ENCODE data around the gene OR10G4.
"Not testable (repeated sequence)": the region's sequence is repeated elsewhere in the genome, so short reads cannot be mapped to it uniquely, and the experiment has no call there.

The OR10G4 gene

DNA sequence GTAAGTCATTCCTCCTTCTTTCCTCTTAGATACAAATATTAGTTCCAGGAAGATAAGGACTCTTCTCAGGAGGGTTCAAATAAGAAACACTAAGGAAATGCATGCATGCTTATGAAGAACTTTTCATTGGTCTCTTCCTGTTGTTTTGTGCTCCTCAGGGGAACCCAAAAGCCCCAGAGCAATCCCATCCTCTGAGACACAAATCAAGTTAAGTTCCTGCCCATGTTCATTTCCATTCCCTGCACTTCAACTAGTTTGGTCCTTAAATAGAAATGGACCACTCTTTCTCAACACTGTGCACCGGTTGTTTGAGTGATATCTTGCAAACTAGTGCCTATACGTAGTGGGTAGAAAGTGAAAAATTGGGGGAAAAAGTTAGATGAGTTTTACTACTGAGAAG, at the start of gene OR10G4:
Gene OR10G4, plus strand, starts transcription at position 301 of the 400 bp plus-strand sequence. CDS start 2,578 bp downstream, outside the sequence.
- Mint-ChIP-seq H3K27ac (ENCODE audit: low read depth) (no peak within 1 kb of the TSS), H3K4me3 (no peak within 1 kb of the TSS), H3K27me3 (no peaks in the 10 kb centered on the region), H3K9me3 (no peaks in the 10 kb centered on the region), H3K4me1 (no peaks in the 10 kb centered on the region), H3K36me3 (ENCODE audit: insufficient read depth) (no peaks in the 10 kb centered on the region)
- ATAC-seq (replicated peaks; ENCODE audit: extremely low read depth, poor library complexity, severe bottlenecking) (no peak), DNase-seq (ENCODE audit: low spot score in 2 of 2) (no peak)

- Mint-ChIP-seq H3K4me3 (no peak overlapping the region), H3K36me3 (ENCODE audit: insufficient read depth) (no peaks in the 10 kb centered on the region), H3K27me3 (no peaks in the 10 kb centered on the region), H3K9me3 (peaks cover 13% of the 10 kb centered on the region), H3K27ac (ENCODE audit: low read depth) (no peak overlapping the region), H3K4me1 (no peaks in the 10 kb centered on the region)
- DNase-seq (ENCODE audit: low spot score in 2 of 2) (no peak), ATAC-seq (replicated peaks; ENCODE audit: extremely low read depth, poor library complexity, severe bottlenecking) (no peak)
These were observed 39.0 kb upstream of the OR10G4 start for GRCh38 chr11:123973816-123974215.

DNA sequence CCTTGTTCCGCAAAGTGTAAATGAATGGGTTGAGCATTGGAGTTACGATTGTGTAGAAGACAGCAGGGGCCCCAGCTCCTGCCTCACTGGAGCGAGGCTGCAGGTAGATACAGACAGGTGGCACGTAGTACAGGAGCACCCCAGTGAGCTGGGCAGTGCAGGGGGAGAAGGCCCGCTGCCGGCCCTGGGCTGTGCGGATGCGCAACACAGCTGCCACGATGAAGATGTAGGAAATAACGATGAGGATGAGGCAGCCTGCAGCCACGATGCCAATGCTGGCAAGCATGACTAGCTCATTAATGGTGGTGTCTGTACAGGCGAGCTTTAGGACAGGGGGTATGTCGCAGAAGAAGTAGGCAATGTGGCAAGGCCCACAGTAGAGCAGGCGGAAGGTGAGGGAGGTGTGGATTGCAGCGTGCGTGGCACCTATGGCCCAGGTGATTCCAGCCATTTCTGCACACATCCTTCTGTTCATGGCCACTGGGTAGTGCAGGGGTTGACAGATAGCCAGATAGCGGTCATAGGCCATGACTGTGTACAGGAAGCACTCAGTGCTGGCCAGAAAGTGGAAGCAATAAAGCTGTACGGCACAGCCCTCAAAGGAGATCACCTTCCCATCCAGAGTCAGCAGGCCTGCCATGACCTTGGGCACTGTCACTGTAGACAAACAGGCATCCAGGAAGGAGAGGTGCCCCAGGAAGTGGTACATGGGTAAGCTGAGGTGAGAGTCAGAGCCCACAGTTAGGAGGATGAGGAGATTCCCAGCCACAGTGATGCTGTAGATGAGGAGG, 35.8 kb upstream of the OR10G4 start:
- DNase-seq (ENCODE audit: low spot score in 2 of 2) (no peak), ATAC-seq (replicated peaks; ENCODE audit: extremely low read depth, poor library complexity, severe bottlenecking) (no peak)
- H3K27ac Mint-ChIP-seq (ENCODE audit: low read depth): no peak overlapping the region
- no peaks in the 10 kb centered on the region for H3K4me1 Mint-ChIP-seq
- no peak overlapping the region for H3K4me3 Mint-ChIP-seq
- no peaks in the 10 kb centered on the region for H3K36me3 Mint-ChIP-seq (ENCODE audit: insufficient read depth)
- peaks cover 8% of the 10 kb centered on the region for H3K9me3 Mint-ChIP-seq
- no peaks in the 10 kb centered on the region for H3K27me3 Mint-ChIP-seq

DNA sequence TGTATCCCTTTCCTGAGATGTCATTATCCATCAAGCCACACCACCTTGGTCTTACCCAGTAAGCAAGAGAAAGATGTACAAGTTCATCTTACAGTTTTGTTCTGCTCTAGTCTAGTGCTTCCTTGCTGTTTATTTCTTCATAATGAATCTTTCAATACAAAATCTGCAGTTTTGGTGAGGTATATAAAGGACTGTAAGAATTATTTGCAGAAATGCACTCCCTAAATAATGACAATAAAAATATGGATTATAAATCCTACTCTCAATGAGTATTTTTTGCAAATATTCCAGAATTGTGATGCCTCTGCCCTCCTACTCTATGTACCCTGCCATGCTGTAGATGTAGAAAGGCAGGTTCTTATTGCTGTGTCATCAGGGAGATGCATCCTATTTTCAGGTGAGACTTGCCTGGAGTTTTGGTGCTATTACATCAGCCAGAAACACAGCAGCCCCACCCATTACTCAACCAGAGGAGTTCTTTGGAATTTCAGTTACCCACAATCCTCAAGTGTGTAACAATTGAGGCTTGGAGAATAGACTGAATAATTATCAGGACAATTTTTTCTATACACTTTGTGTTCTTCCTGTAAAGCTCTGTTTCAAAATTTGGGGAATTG, 35.0 kb upstream of the OR10G4 start, which contains the start of gene OR10S1:
Gene OR10S1, minus strand, starts transcription at position 51 of the 617 bp plus-strand sequence. CDS start 117 bp downstream, outside the sequence.
- H3K36me3 Mint-ChIP-seq (ENCODE audit: insufficient read depth): no peaks in the 10 kb centered on the region
- DNase-seq (ENCODE audit: low spot score in 2 of 2) (no peak), ATAC-seq (replicated peaks; ENCODE audit: extremely low read depth, poor library complexity, severe bottlenecking) (no peak)
- no peak within 1 kb of the TSS for H3K4me3 Mint-ChIP-seq
- no peak within 1 kb of the TSS for H3K27ac Mint-ChIP-seq (ENCODE audit: low read depth)
- peaks cover 10% of the 10 kb centered on the region for H3K9me3 Mint-ChIP-seq
- H3K27me3 Mint-ChIP-seq: no peaks in the 10 kb centered on the region
- H3K4me1 Mint-ChIP-seq: no peaks in the 10 kb centered on the region

DNA sequence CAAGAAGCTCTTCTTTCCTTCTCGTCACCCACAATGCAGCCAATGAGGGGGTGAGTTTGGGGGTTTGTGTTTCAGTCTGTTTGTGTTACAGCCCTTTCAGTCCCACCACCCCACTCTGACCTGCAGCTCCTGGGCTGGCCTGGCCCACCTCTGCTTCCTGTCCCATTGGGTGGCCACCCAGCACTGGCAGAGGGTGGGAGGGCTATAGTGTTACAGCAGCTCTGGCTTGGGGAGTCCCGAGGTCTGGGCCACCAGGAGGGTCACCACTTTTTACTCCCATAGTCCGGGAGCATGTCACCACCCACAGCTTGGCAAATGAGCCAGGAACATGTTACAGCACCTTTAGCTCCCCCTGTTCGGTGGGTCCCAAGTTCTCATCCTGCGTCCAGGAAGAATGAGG, 33.5 kb upstream of the OR10G4 start:
- Mint-ChIP-seq H3K27ac (ENCODE audit: low read depth) (no peak overlapping the region), H3K4me1 (no peaks in the 10 kb centered on the region), H3K4me3 (no peak overlapping the region), H3K36me3 (ENCODE audit: insufficient read depth) (no peaks in the 10 kb centered on the region), H3K9me3 (peaks cover 22% of the 10 kb centered on the region), H3K27me3 (no peaks in the 10 kb centered on the region)
- DNase-seq (ENCODE audit: low spot score in 2 of 2) (no peak), ATAC-seq (replicated peaks; ENCODE audit: extremely low read depth, poor library complexity, severe bottlenecking) (no peak)

DNA sequence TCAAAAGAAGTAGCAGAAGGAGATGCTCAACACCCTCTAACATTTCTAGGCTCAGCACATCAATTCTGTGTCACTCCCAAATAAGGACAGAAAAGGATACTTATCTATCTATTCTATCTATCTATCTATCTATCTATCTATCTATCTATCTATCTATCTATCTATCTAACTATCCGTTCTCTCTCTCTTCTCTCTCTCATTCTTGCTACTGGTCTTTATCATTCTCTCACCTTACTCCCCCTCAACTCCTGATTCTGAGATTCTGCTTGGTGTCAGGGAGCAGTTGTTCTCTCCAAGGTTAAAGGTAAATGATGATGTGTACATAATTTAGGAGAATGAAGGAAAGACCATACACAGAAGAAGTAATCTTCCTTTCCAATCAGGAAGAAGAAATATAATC, 17.7 kb upstream of the OR10G4 start, which contains the start of gene OR10G6:
Gene OR10G6, minus strand, starts transcription at position 43 of the 400 bp plus-strand sequence. Its CDS starts 0 bp downstream, at position 43.
- Mint-ChIP-seq H3K36me3 (ENCODE audit: insufficient read depth) (no peaks in the 10 kb centered on the region), H3K9me3 (no peaks in the 10 kb centered on the region), H3K27ac (ENCODE audit: low read depth) (no peak within 1 kb of the TSS), H3K27me3 (no peaks in the 10 kb centered on the region), H3K4me3 (no peak within 1 kb of the TSS), H3K4me1 (no peaks in the 10 kb centered on the region)
- ATAC-seq (replicated peaks; ENCODE audit: extremely low read depth, poor library complexity, severe bottlenecking) (no peak), DNase-seq (ENCODE audit: low spot score in 2 of 2) (no peak)

DNA sequence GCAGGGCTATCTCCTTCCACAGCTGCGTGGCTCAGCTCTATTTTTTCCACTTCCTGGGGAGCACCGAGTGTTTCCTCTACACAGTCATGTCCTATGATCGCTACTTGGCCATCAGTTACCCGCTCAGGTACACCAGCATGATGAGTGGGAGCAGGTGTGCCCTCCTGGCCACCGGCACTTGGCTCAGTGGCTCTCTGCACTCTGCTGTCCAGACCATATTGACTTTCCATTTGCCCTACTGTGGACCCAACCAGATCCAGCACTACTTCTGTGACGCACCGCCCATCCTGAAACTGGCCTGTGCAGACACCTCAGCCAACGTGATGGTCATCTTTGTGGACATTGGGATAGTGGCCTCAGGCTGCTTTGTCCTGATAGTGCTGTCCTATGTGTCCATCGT, 3.0 kb downstream of the OR10G4 start:
- H3K27me3 Mint-ChIP-seq; ATAC-seq (replicated peaks; ENCODE audit: extremely low read depth, poor library complexity, severe bottlenecking); H3K36me3 Mint-ChIP-seq (ENCODE audit: insufficient read depth); H3K4me1 Mint-ChIP-seq; DNase-seq (ENCODE audit: low spot score in 2 of 2); H3K9me3 Mint-ChIP-seq; H3K27ac Mint-ChIP-seq (ENCODE audit: low read depth); H3K4me3 Mint-ChIP-seq: not testable (repeated sequence)

- Mint-ChIP-seq H3K4me1 (no peaks in the 10 kb centered on the region), H3K27me3 (no peaks in the 10 kb centered on the region), H3K9me3 (no peaks in the 10 kb centered on the region), H3K4me3 (no peak within 1 kb of the TSS), H3K27ac (ENCODE audit: low read depth) (no peak within 1 kb of the TSS), H3K36me3 (ENCODE audit: insufficient read depth) (no peaks in the 10 kb centered on the region)
- DNase-seq (ENCODE audit: low spot score in 2 of 2) (no peak), ATAC-seq (replicated peaks; ENCODE audit: extremely low read depth, poor library complexity, severe bottlenecking) (no peak)
These were observed 13.7 kb downstream of the OR10G4 start, which contains the start of gene OR10G8 for GRCh38 chr11:124026498-124026897. Gene OR10G8 (plus strand): TSS chr11:124026798. CDS start chr11:124029623, 2,825 bp downstream.

- Mint-ChIP-seq H3K27ac (ENCODE audit: low read depth) (no peak overlapping the region), H3K9me3 (no peaks in the 10 kb centered on the region), H3K27me3 (peaks cover 6% of the 10 kb centered on the region), H3K4me1 (no peaks in the 10 kb centered on the region), H3K36me3 (ENCODE audit: insufficient read depth) (no peaks in the 10 kb centered on the region), H3K4me3 (no peak overlapping the region)
- DNase-seq (ENCODE audit: low spot score in 2 of 2) (no peak), ATAC-seq (replicated peaks; ENCODE audit: extremely low read depth, poor library complexity, severe bottlenecking) (no peak)
These were observed 23.9 kb downstream of the OR10G4 start for GRCh38 chr11:124036666-124037065.

DNA sequence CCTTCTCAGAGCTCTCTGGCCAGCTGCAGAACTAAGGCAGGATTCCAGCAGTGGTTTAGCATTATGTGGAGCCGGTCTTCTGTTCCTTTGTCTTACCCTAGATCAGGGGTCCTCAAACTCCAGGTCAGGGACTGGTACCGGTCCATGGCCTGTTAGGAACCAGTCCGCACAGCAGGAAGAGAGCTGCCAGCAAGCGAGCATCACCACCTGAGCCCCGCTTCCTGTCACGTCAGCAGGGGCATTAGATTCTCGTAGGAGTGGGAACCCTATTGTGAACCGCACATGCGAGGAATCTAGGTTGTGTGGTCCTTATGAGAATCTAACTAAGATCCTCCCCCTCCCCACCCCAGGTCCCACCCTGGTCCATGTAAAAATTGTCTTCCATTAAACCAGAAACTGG, 26.8 kb downstream of the OR10G4 start:
- H3K36me3 Mint-ChIP-seq (ENCODE audit: insufficient read depth): no peaks in the 10 kb centered on the region
- ATAC-seq (replicated peaks; ENCODE audit: extremely low read depth, poor library complexity, severe bottlenecking) (no peak), DNase-seq (ENCODE audit: low spot score in 2 of 2) (no peak)
- H3K27me3 Mint-ChIP-seq: peaks cover 6% of the 10 kb centered on the region
- H3K27ac Mint-ChIP-seq (ENCODE audit: low read depth): no peak overlapping the region
- no peak overlapping the region for H3K4me3 Mint-ChIP-seq
- no peaks in the 10 kb centered on the region for H3K9me3 Mint-ChIP-seq
- no peaks in the 10 kb centered on the region for H3K4me1 Mint-ChIP-seq

GRCh38 chr11:124041254-124041653, 28.5 kb downstream of the OR10G4 start, which contains the start of gene OR10G7:
Gene OR10G7 (minus strand): TSS chr11:124041325. CDS start chr11:124039001, 2,324 bp downstream.
- ATAC-seq (replicated peaks; ENCODE audit: extremely low read depth, poor library complexity, severe bottlenecking): no peak
- DNase-seq (ENCODE audit: low spot score in 2 of 2): no peak
- Mint-ChIP-seq H3K27ac (ENCODE audit: low read depth) (no peak within 1 kb of the TSS), H3K9me3 (no peaks in the 10 kb centered on the region), H3K4me3 (no peak within 1 kb of the TSS), H3K36me3 (ENCODE audit: insufficient read depth) (no peaks in the 10 kb centered on the region), H3K27me3 (no peaks in the 10 kb centered on the region), H3K4me1 (no peaks in the 10 kb centered on the region)

- no peaks in the 10 kb centered on the region for H3K4me1 Mint-ChIP-seq
- DNase-seq (ENCODE audit: low spot score in 2 of 2): no peak
These were observed 30.6 kb downstream of the OR10G4 start for GRCh38 chr11:124043420-124043819.

DNA sequence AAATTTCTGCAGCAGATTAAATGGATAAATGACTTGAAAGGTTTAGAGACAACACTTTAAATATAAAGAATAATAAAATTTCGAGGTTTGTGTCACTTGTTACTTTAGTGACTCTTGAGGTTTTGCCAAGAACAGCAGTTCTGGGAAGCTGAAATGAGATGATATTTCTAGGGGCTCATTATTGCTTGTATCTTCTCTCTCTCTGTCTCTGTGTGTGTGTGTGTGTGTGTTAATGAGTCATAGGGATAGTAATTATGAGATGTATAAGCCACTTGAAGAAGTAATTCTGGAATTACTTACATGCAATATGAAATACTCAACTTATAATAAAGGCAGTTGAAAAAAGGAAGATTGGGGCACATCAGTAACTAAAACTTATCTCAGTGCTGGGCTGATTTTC, 38.0 kb downstream of the OR10G4 start:
- H3K4me3 Mint-ChIP-seq: no peak overlapping the region
- H3K9me3 Mint-ChIP-seq: no peaks in the 10 kb centered on the region
- no peak for ATAC-seq (replicated peaks; ENCODE audit: extremely low read depth, poor library complexity, severe bottlenecking)

More at GRCh38 chr11:124043420-124043819, 30.6 kb downstream of the OR10G4 start:
- no peak for ATAC-seq (replicated peaks; ENCODE audit: extremely low read depth, poor library complexity, severe bottlenecking)
- Mint-ChIP-seq H3K27me3 (no peaks in the 10 kb centered on the region), H3K9me3 (no peaks in the 10 kb centered on the region), H3K36me3 (ENCODE audit: insufficient read depth) (no peaks in the 10 kb centered on the region), H3K27ac (ENCODE audit: low read depth) (no peak overlapping the region), H3K4me3 (no peak overlapping the region)

More for the DNA sequence above, 38.0 kb downstream of the OR10G4 start:
- H3K27ac Mint-ChIP-seq (ENCODE audit: low read depth): no peak overlapping the region
- DNase-seq (ENCODE audit: low spot score in 2 of 2): no peak
- no peaks in the 10 kb centered on the region for H3K27me3 Mint-ChIP-seq
- peaks cover 2% of the 10 kb centered on the region for H3K36me3 Mint-ChIP-seq (ENCODE audit: insufficient read depth)
- no peaks in the 10 kb centered on the region for H3K4me1 Mint-ChIP-seq

Measured in central memory CD8-positive, alpha-beta T cell (primary cell).